Hepatocyte (in vitro differentiated cells): ENCODE measurements around the gene PRDX5. TPM values are rescaled to one million over a fixed set of nuclear protein-coding genes. Genes with fewer than 3 reads are reported as not detected.

ENCODE experiments used
- DNase-seq: peaks from one replicate; pipeline ENCODE4 v3.0.0-alpha.2; 2016; ENCODE audit warnings: low spot score
- H2AFZ ChIP-seq: fragments of 200-600 bp; sonication (generic); 2 replicates; pipeline ENCODE4 v1.6.0; 2016; ENCODE audit warnings: antibody characterized with exemption, mild to moderate bottlenecking
- H3K27ac ChIP-seq: fragments of 200-600 bp; sonication (generic); 2 replicates; pipeline ENCODE4 v1.5.1; 2016; ENCODE audit warnings: mild to moderate bottlenecking
- H3K27me3 ChIP-seq: fragments of 200-600 bp; sonication (generic); 2 replicates; pipeline ENCODE4 v1.6.1; 2016
- H3K36me3 ChIP-seq: fragments of 200-600 bp; sonication (generic); replicated peaks from 2 replicates; pipeline ENCODE4 v1.5.1; 2016; ENCODE audit warnings: low read depth; ENCODE audit not compliant: insufficient read depth
- H3K4me1 ChIP-seq: fragments of 200-600 bp; sonication (generic); 2 replicates; pipeline ENCODE4 v1.5.1; 2016; ENCODE audit warnings: mild to moderate bottlenecking, moderate library complexity; ENCODE audit not compliant: insufficient read depth
- H3K4me2 ChIP-seq: fragments of 200-600 bp; sonication (generic); 2 replicates; pipeline ENCODE4 v1.6.0; 2016
- H3K4me3 ChIP-seq: fragments of 200-600 bp; sonication (generic); 2 replicates; pipeline ENCODE4 v1.5.1; 2016; ENCODE audit warnings: mild to moderate bottlenecking
- H3K79me2 ChIP-seq: fragments of 200-600 bp; sonication (generic); 2 replicates; pipeline ENCODE4 v1.6.0; 2017; ENCODE audit warnings: mild to moderate bottlenecking
- H3K9me2 ChIP-seq: fragments of 200-600 bp; sonication (generic); replicated peaks from 2 replicates; pipeline ENCODE4 v1.6.0; 2017; ENCODE audit warnings: mild to moderate bottlenecking; ENCODE audit not compliant: insufficient read depth
- H3K9me3 ChIP-seq: fragments of 200-600 bp; sonication (generic); 2 replicates; pipeline ENCODE4 v1.5.1; 2016; ENCODE audit warnings: low read depth, mild to moderate bottlenecking
- H4K20me1 ChIP-seq: fragments of 200-600 bp; sonication (generic); 2 replicates; pipeline ENCODE4 v1.6.0; 2016; ENCODE audit warnings: mild to moderate bottlenecking; ENCODE audit not compliant: insufficient read depth, poor library complexity, severe bottlenecking
- EZH2 ChIP-seq: fragments of 200-600 bp; sonication (generic); IDR thresholded peaks from 2 replicates; pipeline ENCODE4 v1.6.1; 2016; ENCODE audit warnings: antibody characterized with exemption, mild to moderate bottlenecking, borderline replicate concordance
- EZH2phosphoT487 ChIP-seq: fragments of 200-600 bp; sonication (generic); IDR thresholded peaks from one replicate; pipeline ENCODE4 v1.6.1; 2018; ENCODE audit warnings: antibody characterized with exemption, mild to moderate bottlenecking, low read depth, moderate library complexity; ENCODE audit not compliant: unreplicated experiment, severe bottlenecking
- WGBS: methylation state at CpG from one replicate; pipeline ENCODE4 v1.1.6; 2016; ENCODE audit warnings: low lambda C conversion rate; ENCODE audit errors: missing lambda C conversion rate; 5-methylcytosine and 5-hydroxymethylcytosine counted together
- polyA plus RNA-seq: library from polyadenylated mRNA; unstranded; fragments of >200 nt; fragmentation: Nextera tagmentation; extraction: Ambion mirVana; gene quantifications from 2 replicates; pipeline ENCODE4 v1.2.1, GENCODE V29; 2016
- total RNA-seq: library from RNA; depleted of rRNA; stranded (reverse); fragments of >200 nt; gene quantifications from 2 replicates; pipeline ENCODE4 v1.2.3, GENCODE V29; 2014
- TF ChIP-seq, protein P1 (sequence below): fragments of 200-600 bp; sonication (generic); IDR thresholded peaks from 2 replicates; pipeline ENCODE4 v1.5.1; 2016; ENCODE audit warnings: antibody characterized with exemption, mild to moderate bottlenecking; ENCODE audit not compliant: poor library complexity

The PRDX5 gene
- total and polyA plus RNA-seq, 2 experiments from 2014 or later = 267 to 517 TPM

DNA sequence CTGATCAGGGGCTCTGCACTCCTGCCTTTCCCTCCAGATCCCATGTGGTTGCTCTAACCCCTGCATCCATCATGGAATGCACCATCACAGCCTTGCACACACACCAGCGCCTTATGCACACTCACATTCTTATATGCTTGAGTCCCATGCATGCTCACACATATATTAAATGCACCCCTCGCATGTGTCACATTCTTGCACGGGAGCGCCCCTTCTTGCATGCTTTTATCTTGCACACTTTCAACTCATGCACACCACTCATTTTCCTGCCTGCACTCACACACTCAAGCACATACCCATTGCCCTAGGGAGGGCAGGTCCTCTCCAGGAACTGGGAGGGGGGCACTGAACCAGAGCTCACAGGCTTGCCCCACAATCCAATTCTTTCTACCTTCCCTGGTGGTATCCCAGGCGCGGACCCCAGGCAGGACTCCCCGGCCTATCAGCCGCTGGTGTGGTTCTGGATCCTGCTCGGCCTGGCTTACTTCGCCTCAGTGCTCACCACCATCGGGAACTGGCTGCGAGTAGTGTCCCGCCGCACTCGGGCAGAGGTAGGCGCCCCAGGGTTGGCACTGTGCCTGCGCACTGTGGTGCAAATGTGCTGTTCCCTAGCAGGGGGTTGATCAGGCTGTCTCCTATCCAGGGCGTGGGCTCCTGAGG is 20.1 kb upstream of the PRDX5 start:
- Histone ChIP-seq H2AFZ (no peak overlapping the region), H3K9me2 (no peaks in the 10 kb centered on the region), H3K79me2 (no peaks in the 10 kb centered on the region), H3K27ac (no peak overlapping the region), H3K4me1 (peaks cover 20% of the 10 kb centered on the region), H3K4me3 (no peak overlapping the region), H4K20me1 (no peaks in the 10 kb centered on the region), H3K36me3 (no peaks in the 10 kb centered on the region), H3K4me2 (no peak overlapping the region), H3K27me3 (peaks cover 78% of the 10 kb centered on the region), H3K9me3 (no peaks in the 10 kb centered on the region)
- TF ChIP-seq EZH2 (no peak), EZH2phosphoT487 (no peak)
- TF ChIP-seq, protein P1, sequence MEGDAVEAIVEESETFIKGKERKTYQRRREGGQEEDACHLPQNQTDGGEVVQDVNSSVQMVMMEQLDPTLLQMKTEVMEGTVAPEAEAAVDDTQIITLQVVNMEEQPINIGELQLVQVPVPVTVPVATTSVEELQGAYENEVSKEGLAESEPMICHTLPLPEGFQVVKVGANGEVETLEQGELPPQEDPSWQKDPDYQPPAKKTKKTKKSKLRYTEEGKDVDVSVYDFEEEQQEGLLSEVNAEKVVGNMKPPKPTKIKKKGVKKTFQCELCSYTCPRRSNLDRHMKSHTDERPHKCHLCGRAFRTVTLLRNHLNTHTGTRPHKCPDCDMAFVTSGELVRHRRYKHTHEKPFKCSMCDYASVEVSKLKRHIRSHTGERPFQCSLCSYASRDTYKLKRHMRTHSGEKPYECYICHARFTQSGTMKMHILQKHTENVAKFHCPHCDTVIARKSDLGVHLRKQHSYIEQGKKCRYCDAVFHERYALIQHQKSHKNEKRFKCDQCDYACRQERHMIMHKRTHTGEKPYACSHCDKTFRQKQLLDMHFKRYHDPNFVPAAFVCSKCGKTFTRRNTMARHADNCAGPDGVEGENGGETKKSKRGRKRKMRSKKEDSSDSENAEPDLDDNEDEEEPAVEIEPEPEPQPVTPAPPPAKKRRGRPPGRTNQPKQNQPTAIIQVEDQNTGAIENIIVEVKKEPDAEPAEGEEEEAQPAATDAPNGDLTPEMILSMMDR = no peak
- 82% methylated on average over 18 of the region's 18 CpGs for WGBS
- DNase-seq = no peak

DNA sequence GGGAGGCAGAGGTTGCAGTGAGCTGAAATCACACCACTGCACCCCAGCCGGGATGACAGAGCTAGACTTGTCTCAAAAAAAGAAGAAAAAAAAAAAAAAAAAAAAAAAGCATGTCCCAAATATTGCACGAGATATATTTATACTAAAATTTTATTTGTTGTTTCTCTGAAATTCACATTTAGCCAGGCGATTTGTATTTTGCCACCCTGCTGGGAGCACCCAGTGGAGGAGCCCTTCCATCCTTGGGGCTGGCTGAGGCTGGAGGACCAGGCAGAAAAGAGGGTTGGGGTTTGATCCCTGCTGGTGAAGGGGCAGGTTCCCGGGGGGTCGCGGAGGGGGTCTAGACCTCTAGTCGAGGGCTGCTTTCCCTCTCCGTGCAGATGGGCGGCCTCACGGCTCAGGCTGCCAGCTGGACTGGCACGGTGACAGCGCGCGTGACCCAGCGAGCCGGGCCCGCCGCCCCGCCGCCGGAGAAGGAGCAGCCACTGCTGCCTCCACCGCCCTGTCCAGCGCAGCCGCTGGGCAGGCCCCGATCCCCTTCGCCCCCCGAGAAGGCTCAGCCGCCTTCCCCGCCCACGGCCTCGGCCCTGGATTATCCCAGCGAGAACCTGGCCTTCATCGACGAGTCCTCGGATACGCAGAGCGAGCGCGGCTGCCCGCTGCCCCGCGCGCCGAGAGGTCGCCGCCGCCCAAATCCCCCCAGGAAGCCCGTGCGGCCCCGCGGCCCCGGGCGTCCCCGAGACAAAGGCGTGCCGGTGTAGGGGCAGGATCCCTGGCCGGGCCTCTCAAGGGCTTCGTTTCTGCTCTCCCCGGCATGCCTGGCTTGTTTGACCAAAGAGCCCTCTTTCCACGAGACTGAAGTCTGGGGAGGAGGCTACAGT is 18.7 kb upstream of the PRDX5 start:
- H3K27ac ChIP-seq = no peak overlapping the region
- H3K9me2 ChIP-seq = no peaks in the 10 kb centered on the region
- no peaks in the 10 kb centered on the region for H4K20me1 ChIP-seq
- peak overlapping the region; percentile 26 for H3K4me3 ChIP-seq
- H3K9me3 ChIP-seq = no peaks in the 10 kb centered on the region
- TF ChIP-seq, protein P1 = no peak
- TF ChIP-seq EZH2 (peak; percentile 36), EZH2phosphoT487 (no peak)
- H2AFZ ChIP-seq = peak overlapping the region; percentile 84
- no peaks in the 10 kb centered on the region for H3K36me3 ChIP-seq
- peaks cover 24% of the 10 kb centered on the region for H3K4me1 ChIP-seq
- H3K4me2 ChIP-seq = peak overlapping the region; percentile 92
- peak; percentile 53 for DNase-seq
- no peaks in the 10 kb centered on the region for H3K79me2 ChIP-seq
- H3K27me3 ChIP-seq = peaks cover 64% of the 10 kb centered on the region
- 9% methylated on average over 50 of the region's 60 CpGs for WGBS

DNA sequence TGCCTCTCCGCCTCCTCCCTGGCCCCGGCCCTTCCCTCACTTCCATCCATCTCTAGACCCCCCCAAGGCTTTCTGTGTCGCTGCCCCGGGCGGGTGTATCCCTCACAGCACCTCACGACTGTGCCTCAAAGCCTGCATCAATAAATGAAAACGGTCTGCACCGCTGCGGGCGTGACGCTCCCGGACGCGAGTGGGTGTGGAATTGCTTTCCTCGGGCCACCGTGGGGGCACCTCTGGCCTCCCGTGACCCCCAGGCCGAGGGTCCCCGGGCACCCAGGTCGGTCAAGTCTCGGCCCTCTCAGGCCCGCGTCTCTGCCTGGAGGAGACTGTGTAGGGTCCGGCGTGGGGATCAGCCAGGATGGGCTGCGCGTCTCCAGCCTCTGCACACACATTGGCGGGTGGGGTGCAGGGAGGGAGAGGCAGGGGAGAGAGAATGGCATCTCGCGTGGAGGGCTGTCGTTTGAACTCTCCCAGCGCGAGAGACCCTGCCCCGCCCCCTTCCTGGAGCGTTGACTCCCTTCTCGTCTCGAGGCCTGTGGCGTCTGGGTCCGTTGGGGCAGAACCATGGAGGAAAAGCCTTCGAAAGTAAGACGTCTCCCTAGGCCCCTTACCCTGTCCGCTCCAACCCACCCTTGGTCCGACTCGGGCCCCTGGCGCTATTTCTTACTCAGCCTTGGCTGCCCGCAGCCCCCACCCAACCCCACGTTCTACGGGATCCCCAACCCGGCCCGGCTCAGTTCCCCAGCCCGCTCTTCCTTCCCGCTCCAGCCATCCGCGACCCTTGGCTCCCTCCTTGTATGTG is 17.9 kb upstream of the PRDX5 start, which contains the start of gene CATSPERZ:
Gene CATSPERZ, plus strand, starts transcription at position 512 of the 802 bp plus-strand sequence. Its CDS starts 53 bp downstream, at position 565.
- DNase-seq = no peak
- Histone ChIP-seq H3K9me3 (no peaks in the 10 kb centered on the region), H2AFZ (peak within 1 kb of the TSS; percentile 84), H3K4me1 (peaks cover 24% of the 10 kb centered on the region), H3K79me2 (no peaks in the 10 kb centered on the region), H3K4me3 (peak within 1 kb of the TSS; percentile 26), H3K27ac (no peak within 1 kb of the TSS), H4K20me1 (no peaks in the 10 kb centered on the region), H3K4me2 (peak within 1 kb of the TSS; percentile 92), H3K36me3 (no peaks in the 10 kb centered on the region), H3K9me2 (no peaks in the 10 kb centered on the region), H3K27me3 (peaks cover 57% of the 10 kb centered on the region)
- no peak for TF ChIP-seq EZH2phosphoT487
- TF ChIP-seq, protein P1 = peak; percentile 5
- 32% methylated on average over 28 of the region's 54 CpGs for WGBS
